ENCODE data around the gene NUTF2. TPM values are rescaled to one million over a fixed set of nuclear protein-coding genes. Genes with fewer than 3 reads are reported as not detected.

Gene NUTF2
- total and polyA plus RNA-seq, 10 of the 15 experiments (the other 5 are each of a cell fraction or from before 2014, with no cell fraction given) = 116 to 342 (median 202) TPM

DNA sequence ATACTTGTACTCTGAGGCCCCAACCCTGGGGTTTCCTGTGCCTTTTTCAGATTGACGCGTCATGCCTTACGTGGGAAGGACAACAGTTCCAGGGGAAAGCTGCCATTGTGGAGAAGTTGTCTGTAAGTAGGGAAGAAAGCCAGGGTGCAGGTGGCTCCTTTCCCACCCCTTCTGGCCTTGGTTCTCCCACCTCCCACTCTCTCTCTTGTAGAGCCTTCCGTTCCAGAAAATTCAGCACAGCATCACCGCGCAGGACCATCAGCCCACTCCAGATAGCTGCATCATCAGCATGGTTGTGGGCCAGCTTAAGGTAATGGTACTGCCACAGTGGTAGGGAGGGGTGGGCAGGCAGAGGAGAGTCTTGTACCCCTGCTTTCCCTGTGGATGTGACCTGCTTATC is 21.6 kb downstream of the NUTF2 start:
- Histone ChIP-seq H3K4me2 (ENCODE audit: control insufficient read depth, insufficient read depth) (no peak overlapping the region), H3K9ac (ENCODE audit: control insufficient read depth, insufficient read depth, low read length) (no peak overlapping the region), H3K27me3 (replicated peaks in 1 of 2; ENCODE audit: control insufficient read depth in 2 of 2, insufficient read depth in 2 of 2, low read length in 1 of 2) (no peaks in the 10 kb centered on the region), H3K27ac (ENCODE audit: control insufficient read depth, insufficient read depth) (no peak overlapping the region), H3K9me3 (replicated peaks; ENCODE audit: control insufficient read depth, insufficient read depth, low read length) (no peaks in the 10 kb centered on the region), H3K79me2 (ENCODE audit: control insufficient read depth, insufficient read depth, low read length) (peaks cover 4% of the 10 kb centered on the region), H4K20me1 (ENCODE audit: control insufficient read depth, insufficient read depth) (no peaks in the 10 kb centered on the region), H3K36me3 (ENCODE audit: control insufficient read depth in 2 of 2, insufficient read depth in 2 of 2, low read length in 1 of 2) (peaks cover 18 to 29% of the 10 kb centered on the region in 2 experiments), H3K4me1 (ENCODE audit: control insufficient read depth, insufficient read depth, low read length) (peaks cover 4% of the 10 kb centered on the region), H3K4me3 (no peak overlapping the region), H2AFZ (ENCODE audit: control insufficient read depth, low read depth, low read length) (no peak overlapping the region)
- no peak for FAIRE-seq
- intact Hi-C loops (cut with micrococcal nuclease; ENCODE audit: unreplicated experiment) = no loop called here
- POLR2A ChIA-PET = interaction anchor here (0.8 kb wide), 1 partner anchor 11 kb away, joined by 3 read pairs; no protein-coding TSS in a partner anchor
- ATAC-seq = no peak
- BruUV-seq (replicated peaks) = no TSS peak
- CTCF ChIA-PET = interaction anchor here (0.6 to 0.7 kb wide), 2 partner anchors 52 to 65 kb away, joined by 3 read pairs; no protein-coding TSS in a partner anchor
- RAD21 ChIA-PET (ENCODE audit: unreplicated experiment) = interaction anchor here (0.7 kb wide), 1 partner anchor 53 kb away, joined by 3 read pairs; no protein-coding TSS in a partner anchor
- SMC1A ChIA-PET (ENCODE audit: uncharacterized antibody, unreplicated experiment) = no interaction called here
- DNase-seq (ENCODE audit: low read depth, low spot score) = no peak
- TF ChIP-seq, protein P1, sequence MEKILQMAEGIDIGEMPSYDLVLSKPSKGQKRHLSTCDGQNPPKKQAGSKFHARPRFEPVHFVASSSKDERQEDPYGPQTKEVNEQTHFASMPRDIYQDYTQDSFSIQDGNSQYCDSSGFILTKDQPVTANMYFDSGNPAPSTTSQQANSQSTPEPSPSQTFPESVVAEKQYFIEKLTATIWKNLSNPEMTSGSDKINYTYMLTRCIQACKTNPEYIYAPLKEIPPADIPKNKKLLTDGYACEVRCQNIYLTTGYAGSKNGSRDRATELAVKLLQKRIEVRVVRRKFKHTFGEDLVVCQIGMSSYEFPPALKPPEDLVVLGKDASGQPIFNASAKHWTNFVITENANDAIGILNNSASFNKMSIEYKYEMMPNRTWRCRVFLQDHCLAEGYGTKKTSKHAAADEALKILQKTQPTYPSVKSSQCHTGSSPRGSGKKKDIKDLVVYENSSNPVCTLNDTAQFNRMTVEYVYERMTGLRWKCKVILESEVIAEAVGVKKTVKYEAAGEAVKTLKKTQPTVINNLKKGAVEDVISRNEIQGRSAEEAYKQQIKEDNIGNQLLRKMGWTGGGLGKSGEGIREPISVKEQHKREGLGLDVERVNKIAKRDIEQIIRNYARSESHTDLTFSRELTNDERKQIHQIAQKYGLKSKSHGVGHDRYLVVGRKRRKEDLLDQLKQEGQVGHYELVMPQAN (conservative IDR thresholded peaks at IDR 0.05) = no peak
- TF ChIP-seq MXI1 (IDR thresholded peaks at IDR 0.05; ENCODE audit: low read depth, low read length) (no peak), POLR2AphosphoS5 (IDR thresholded peaks at IDR 0.05; ENCODE audit: low read length) (no peak), POU2F2 (IDR thresholded peaks at IDR 0.05; ENCODE audit: borderline replicate concordance, low read depth, low read length) (no peak), SMC3 (IDR thresholded peaks at IDR 0.05; ENCODE audit: borderline replicate concordance, low read length) (no peak), RELA (IDR thresholded peaks at IDR 0.05; ENCODE audit: borderline replicate concordance, partially characterized antibody) (no peak), IKZF2 (IDR thresholded peaks at IDR 0.05) (no peak), CHD2 (IDR thresholded peaks at IDR 0.05; ENCODE audit: borderline replicate concordance, low read depth, low read length) (no peak)
- TF ChIP-seq, protein P2, sequence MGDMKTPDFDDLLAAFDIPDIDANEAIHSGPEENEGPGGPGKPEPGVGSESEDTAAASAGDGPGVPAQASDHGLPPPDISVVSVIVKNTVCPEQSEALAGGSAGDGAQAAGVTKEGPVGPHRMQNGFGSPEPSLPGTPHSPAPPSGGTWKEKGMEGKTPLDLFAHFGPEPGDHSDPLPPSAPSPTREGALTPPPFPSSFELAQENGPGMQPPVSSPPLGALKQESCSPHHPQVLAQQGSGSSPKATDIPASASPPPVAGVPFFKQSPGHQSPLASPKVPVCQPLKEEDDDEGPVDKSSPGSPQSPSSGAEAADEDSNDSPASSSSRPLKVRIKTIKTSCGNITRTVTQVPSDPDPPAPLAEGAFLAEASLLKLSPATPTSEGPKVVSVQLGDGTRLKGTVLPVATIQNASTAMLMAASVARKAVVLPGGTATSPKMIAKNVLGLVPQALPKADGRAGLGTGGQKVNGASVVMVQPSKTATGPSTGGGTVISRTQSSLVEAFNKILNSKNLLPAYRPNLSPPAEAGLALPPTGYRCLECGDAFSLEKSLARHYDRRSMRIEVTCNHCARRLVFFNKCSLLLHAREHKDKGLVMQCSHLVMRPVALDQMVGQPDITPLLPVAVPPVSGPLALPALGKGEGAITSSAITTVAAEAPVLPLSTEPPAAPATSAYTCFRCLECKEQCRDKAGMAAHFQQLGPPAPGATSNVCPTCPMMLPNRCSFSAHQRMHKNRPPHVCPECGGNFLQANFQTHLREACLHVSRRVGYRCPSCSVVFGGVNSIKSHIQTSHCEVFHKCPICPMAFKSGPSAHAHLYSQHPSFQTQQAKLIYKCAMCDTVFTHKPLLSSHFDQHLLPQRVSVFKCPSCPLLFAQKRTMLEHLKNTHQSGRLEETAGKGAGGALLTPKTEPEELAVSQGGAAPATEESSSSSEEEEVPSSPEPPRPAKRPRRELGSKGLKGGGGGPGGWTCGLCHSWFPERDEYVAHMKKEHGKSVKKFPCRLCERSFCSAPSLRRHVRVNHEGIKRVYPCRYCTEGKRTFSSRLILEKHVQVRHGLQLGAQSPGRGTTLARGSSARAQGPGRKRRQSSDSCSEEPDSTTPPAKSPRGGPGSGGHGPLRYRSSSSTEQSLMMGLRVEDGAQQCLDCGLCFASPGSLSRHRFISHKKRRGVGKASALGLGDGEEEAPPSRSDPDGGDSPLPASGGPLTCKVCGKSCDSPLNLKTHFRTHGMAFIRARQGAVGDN (IDR thresholded peaks at IDR 0.05) = no peak
- in situ Hi-C loops (cut with MboI) = no loop called here
- WGBS (ENCODE audit: insufficient coverage, insufficient replicate concordance, low lambda C conversion rate, missing lambda C conversion rate) = 96% methylated on average over 6 of the region's 6 CpGs

Measured in GM12878 (cell line).